KMS-11 (cell line): ENCODE data around the gene ITGB1BP1.

ENCODE experiments used
- H2AFZ ChIP-seq: fragments of 200-600 bp; sonication (generic); 2 replicates; pipeline ENCODE4 v1.6.1; 2016; ENCODE audit warnings: antibody characterized with exemption, mixed run types, low read depth
- H3K27ac ChIP-seq: fragments of 200-600 bp; sonication (generic); 2 replicates; pipeline ENCODE4 v1.6.1; 2016; ENCODE audit warnings: mild to moderate bottlenecking, mixed run types
- H3K27me3 ChIP-seq: fragments of 200-600 bp; sonication (generic); 2 replicates; pipeline ENCODE4 v1.6.1; 2017; ENCODE audit warnings: mild to moderate bottlenecking, low read depth, mixed run types, moderate library complexity; ENCODE audit not compliant: insufficient read depth
- H3K36me3 ChIP-seq: fragments of 200-600 bp; sonication (generic); 2 replicates; pipeline ENCODE4 v1.6.1; 2017; ENCODE audit warnings: mild to moderate bottlenecking, mixed run types; ENCODE audit not compliant: insufficient read depth
- H3K4me1 ChIP-seq: fragments of 200-600 bp; sonication (generic); 2 replicates; pipeline ENCODE4 v1.6.1; 2016; ENCODE audit warnings: mild to moderate bottlenecking, low read depth, mixed run types; ENCODE audit not compliant: poor library complexity, severe bottlenecking
- H3K4me2 ChIP-seq: fragments of 200-600 bp; sonication (generic); 2 replicates; pipeline ENCODE4 v1.7.0; 2016; ENCODE audit warnings: mild to moderate bottlenecking, mixed run types
- H3K4me3 ChIP-seq: fragments of 200-600 bp; sonication (generic); IDR thresholded peaks from 2 replicates; pipeline ENCODE4 v1.6.1; 2017; ENCODE audit warnings: low read depth, low read length, mixed read lengths; ENCODE audit not compliant: insufficient read depth
- H3K79me2 ChIP-seq: fragments of 200-600 bp; sonication (generic); 2 replicates; pipeline ENCODE4 v1.6.1; 2016; ENCODE audit warnings: low read depth, mixed run types; ENCODE audit not compliant: insufficient read depth
- H3K9ac ChIP-seq: fragments of 200-600 bp; sonication (generic); 2 replicates; pipeline ENCODE4 v1.6.1; 2016; ENCODE audit warnings: mild to moderate bottlenecking, mixed run types
- H4K20me1 ChIP-seq: fragments of 200-600 bp; sonication (generic); 2 replicates; pipeline ENCODE4 v1.6.1; 2016; ENCODE audit warnings: mild to moderate bottlenecking, mixed run types; ENCODE audit not compliant: insufficient read depth
- CTCF ChIP-seq: fragments of 200-600 bp; sonication (generic); conservative IDR thresholded peaks from 2 replicates; pipeline ENCODE4 v1.6.1; 2017; ENCODE audit warnings: low read depth, mild to moderate bottlenecking, antibody characterized with exemption, low read length, moderate library complexity, mixed read lengths

The ITGB1BP1 gene

GRCh38 chr2:9445089-9445488 lies 21.8 kb upstream of the ITGB1BP1 start:
- no peaks in the 10 kb centered on the region for H3K4me1 ChIP-seq
- no peak overlapping the region for H3K9ac ChIP-seq
- no peak overlapping the region for H3K27ac ChIP-seq
- no peaks in the 10 kb centered on the region for H3K27me3 ChIP-seq
- H3K36me3 ChIP-seq = peaks cover 3% of the 10 kb centered on the region; the same call in 1 of the 2 replicates
- TF ChIP-seq CTCF = no peak
- H4K20me1 ChIP-seq = no peaks in the 10 kb centered on the region
- no peak overlapping the region for H3K4me2 ChIP-seq
- no peak overlapping the region for H3K4me3 ChIP-seq
- H3K79me2 ChIP-seq = no peaks in the 10 kb centered on the region
- no peak overlapping the region for H2AFZ ChIP-seq

DNA sequence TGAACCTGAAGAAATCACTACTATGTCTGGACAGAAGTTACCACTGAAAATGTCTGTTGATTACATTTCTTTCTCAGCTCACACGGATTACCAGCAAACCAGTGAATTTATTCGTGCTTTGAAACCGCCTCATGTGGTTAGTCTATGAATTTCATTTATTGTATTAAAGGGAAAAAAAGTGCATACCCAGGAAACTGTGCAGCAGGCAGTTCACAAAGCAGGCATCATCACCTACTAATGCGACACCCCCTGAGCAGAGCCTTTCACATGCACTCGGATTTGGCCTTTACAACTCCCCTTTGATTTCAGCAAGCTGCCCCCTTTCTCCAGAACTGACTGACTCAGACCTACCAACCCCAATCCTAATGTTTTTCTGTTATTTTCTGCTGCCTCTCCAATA lies 20.2 kb upstream of the ITGB1BP1 start:
- H3K4me3 ChIP-seq = no peak overlapping the region
- H3K36me3 ChIP-seq = peaks cover 3% of the 10 kb centered on the region; the same call in 1 of the 2 replicates
- no peak overlapping the region for H3K9ac ChIP-seq
- no peaks in the 10 kb centered on the region for H3K27me3 ChIP-seq
- no peak overlapping the region for H2AFZ ChIP-seq
- no peaks in the 10 kb centered on the region for H3K79me2 ChIP-seq
- H4K20me1 ChIP-seq = no peaks in the 10 kb centered on the region
- no peak for TF ChIP-seq CTCF
- H3K27ac ChIP-seq = no peak overlapping the region
- no peak overlapping the region for H3K4me2 ChIP-seq
- H3K4me1 ChIP-seq = no peaks in the 10 kb centered on the region

- Histone ChIP-seq H3K79me2 (no peaks in the 10 kb centered on the region), H3K4me1 (no peaks in the 10 kb centered on the region), H3K9ac (no peak overlapping the region), H4K20me1 (no peaks in the 10 kb centered on the region), H3K27me3 (no peaks in the 10 kb centered on the region), H3K4me3 (no peak overlapping the region), H3K27ac (no peak overlapping the region), H3K36me3 (peaks cover 7% of the 10 kb centered on the region; the same call in 1 of the 2 replicates), H2AFZ (no peak overlapping the region), H3K4me2 (no peak overlapping the region)
- no peak for TF ChIP-seq CTCF
Observed at GRCh38 chr2:9441556-9441955, 18.2 kb upstream of the ITGB1BP1 start.

DNA sequence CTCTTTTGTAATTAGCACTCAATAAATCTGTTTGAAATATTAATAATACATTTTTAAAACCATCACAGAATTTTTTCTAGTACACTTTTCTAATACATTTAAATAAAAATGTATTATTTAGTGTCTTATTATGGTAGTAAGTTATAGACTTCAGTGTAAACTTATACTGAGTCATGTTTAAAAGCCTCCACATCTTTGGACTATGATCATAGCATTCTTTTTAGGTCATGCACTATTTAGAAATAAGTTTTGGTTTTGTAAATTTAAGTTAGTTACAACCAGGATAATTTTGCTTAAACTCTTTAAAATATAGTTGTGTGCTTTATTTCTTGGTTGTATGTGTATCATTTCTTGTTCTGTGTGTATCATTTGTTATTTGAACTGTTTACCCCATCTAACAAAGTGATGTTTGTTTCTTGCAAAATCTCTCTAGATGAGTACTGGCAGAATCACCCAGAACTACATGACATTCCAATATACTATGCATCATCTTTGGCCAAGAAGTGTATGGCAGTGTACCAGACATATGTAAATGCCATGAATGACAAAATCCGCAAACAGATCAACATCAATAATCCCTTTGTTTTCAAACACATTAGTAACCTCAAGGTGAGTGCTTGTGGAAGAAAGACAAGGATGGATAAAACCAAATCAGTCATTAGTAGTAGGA lies 16.9 kb upstream of the ITGB1BP1 start:
- Histone ChIP-seq H3K27me3 (no peaks in the 10 kb centered on the region), H3K79me2 (no peaks in the 10 kb centered on the region), H3K4me1 (no peaks in the 10 kb centered on the region), H3K9ac (no peak overlapping the region), H3K4me3 (no peak overlapping the region), H3K27ac (no peak overlapping the region), H2AFZ (no peak overlapping the region), H4K20me1 (no peaks in the 10 kb centered on the region), H3K4me2 (no peak overlapping the region), H3K36me3 (peaks cover 9% of the 10 kb centered on the region; the same call in 1 of the 2 replicates)
- no peak for TF ChIP-seq CTCF
